HUDEP-2 (cell line): Measurements from ENCODE around the gene ATAD5.
"Not testable (repeated sequence)": the region's sequence is repeated elsewhere in the genome, so short reads cannot be mapped to it uniquely, and the experiment has no call there.

Experiments
- DNase-seq, 76 experiments: peaks; one replicate each; lab custom pipeline; 2025; ENCODE audit not compliant: unreplicated experiment in 76 of 76; lab: John Stamatoyannopoulos, UW

Gene ATAD5, protein sequence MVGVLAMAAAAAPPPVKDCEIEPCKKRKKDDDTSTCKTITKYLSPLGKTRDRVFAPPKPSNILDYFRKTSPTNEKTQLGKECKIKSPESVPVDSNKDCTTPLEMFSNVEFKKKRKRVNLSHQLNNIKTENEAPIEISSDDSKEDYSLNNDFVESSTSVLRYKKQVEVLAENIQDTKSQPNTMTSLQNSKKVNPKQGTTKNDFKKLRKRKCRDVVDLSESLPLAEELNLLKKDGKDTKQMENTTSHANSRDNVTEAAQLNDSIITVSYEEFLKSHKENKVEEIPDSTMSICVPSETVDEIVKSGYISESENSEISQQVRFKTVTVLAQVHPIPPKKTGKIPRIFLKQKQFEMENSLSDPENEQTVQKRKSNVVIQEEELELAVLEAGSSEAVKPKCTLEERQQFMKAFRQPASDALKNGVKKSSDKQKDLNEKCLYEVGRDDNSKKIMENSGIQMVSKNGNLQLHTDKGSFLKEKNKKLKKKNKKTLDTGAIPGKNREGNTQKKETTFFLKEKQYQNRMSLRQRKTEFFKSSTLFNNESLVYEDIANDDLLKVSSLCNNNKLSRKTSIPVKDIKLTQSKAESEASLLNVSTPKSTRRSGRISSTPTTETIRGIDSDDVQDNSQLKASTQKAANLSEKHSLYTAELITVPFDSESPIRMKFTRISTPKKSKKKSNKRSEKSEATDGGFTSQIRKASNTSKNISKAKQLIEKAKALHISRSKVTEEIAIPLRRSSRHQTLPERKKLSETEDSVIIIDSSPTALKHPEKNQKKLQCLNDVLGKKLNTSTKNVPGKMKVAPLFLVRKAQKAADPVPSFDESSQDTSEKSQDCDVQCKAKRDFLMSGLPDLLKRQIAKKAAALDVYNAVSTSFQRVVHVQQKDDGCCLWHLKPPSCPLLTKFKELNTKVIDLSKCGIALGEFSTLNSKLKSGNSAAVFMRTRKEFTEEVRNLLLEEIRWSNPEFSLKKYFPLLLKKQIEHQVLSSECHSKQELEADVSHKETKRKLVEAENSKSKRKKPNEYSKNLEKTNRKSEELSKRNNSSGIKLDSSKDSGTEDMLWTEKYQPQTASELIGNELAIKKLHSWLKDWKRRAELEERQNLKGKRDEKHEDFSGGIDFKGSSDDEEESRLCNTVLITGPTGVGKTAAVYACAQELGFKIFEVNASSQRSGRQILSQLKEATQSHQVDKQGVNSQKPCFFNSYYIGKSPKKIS (N-terminal part only)

GRCh38 chr17:30831663-30832437, at the start of gene ATAD5:
Gene ATAD5, plus strand, starts transcription at chr17:30831966. Its CDS starts 382 bp downstream, at chr17:30832348.
- DNase-seq, result peak in 74 of 76 experiments; percentile 31 to 91 (median 81)

GRCh38 chr17:30782206-30782605, 49.6 kb upstream of the ATAD5 start:
- DNase-seq, result peak in 3 of 76 experiments; percentile 6 to 25 (median 11)

DNA sequence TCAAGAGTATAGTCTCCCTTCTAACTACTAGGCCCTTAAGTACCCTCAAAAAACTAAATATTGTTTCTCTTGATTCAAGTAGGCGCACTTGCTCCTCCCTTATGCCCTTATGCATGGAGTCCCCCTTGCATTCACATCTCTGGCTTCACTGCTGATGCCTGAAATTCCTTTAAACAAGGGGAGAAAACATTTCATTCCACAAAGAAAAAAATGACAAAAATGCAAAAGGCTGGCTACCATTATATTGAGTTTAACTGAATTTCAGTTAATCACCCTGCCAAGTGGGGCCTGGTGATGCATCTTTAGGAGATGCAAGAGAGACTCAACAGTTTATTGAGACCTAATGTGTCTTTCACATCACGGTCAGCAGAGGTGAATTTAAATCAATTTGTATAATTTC, 42.8 kb upstream of the ATAD5 start:
- no peak for DNase-seq

DNA sequence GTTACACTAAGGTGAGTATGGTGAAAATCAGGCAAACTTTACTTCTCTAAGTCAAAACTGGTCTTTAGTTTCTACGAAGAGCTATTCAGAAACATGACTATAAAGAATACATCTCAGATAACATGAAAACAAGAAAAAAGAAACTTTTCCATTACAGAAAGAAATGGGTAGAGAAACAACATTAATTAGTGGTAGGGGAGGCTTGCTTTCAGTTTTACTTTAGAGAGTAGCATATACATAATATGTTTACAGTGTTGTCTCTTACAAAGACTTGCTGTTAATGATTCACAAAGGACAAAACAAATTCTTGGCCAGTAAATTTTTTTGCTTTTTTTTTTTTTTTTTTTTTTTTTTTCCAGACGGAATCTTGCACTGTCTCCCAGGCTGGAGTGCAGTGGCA, 41.5 kb upstream of the ATAD5 start:
- no peak for DNase-seq

DNA sequence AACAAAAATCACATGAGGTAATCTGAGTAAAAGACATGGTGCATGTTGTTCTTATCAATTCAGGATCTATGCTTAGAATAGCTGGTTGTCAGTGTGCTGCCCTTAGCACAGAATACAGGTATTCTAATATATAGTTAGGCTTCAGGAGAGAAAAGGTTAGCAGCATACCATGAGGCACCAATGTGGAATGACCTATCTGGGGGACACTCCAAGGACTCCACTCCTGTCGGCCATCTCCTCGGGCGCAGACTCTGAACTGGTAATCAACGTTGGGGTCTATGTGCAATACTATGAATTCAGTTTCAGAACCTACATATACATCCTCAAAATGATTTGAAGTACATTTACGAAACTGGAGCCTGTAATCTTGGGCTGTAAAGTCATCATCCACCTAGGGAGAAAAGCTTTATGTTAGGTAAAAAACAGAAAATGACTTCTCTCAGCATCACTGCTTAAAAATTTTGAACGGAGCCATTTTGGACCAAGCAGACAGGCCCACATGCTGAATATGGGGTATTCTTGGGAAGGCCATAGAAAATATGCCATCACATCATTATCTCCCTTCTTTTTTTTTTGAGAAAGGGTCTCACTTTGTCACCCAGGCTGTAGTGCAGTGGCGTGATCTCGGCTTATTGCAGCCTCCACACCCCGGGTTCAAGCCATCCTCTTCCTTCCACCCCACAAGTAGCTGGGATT, 38.3 kb upstream of the ATAD5 start:
- no peak for DNase-seq

DNA sequence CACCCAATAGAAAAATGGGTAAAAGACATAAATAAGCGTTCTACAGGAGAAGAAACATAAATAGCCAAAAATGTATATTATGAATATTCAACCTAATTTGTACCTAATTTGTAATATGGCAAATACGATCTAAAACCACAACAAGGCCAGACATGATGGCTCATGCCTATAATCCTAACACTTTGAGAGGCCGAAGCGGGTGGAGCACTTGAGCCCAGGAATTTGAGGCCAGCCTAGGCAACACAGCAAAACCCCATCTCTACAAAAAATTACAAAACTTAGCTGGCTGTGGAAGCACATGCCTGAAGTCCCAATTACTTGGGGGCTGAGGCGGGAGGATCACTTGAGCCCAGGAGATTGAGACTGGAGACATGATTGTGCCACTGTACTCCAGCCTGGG, 37.4 kb upstream of the ATAD5 start:
- DNase-seq, result no peak

GRCh38 chr17:30796016-30796415, 35.8 kb upstream of the ATAD5 start:
- DNase-seq, result no peak

DNA sequence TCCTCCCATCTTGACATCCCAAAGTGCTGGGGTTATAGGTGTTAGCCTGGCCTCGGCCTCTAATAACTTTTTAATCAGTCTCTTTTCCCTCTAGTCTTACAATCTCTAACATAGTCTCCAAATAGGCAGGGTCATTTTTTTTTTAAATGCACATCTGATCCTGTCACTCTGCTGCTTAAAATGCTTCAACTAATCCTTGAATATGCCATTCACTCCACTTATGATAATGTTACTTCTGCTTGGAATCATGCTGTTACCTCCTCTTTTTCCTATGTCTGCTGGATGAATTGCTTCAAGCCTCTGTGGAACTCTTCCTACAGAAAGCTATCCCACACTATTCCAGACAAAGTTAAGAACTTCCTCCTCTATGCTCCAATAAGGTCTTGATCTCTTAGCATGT, 30.1 kb upstream of the ATAD5 start:
- DNase-seq, result no peak

DNA sequence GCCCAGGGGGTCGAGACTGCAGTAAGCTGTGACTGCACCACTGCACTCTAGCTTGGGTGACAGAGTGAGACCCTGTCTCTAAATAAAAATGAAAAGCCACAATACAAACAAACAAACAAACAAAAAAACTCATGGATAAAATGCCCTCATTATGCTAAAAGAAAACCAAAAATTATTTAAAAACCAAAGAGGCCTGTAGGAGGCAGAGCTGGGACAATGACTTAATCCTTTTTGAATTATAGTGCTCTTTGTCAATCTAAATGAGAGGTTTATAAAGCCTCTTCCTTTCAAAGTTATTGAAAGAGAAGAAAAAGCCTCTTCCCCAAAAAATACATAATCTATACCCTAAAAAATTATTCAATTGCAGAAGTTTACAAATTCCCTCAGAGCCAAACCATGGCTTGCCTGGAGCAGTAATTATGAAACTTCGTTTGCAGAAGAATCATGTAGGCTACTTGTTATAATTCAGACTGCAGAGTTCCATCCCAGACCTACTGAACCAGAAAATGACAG, 25.8 kb upstream of the ATAD5 start:
- DNase-seq, result no peak

GRCh38 chr17:30807896-30808295, 23.9 kb upstream of the ATAD5 start:
- DNase-seq, result no peak

GRCh38 chr17:30808785-30809286, 22.9 kb upstream of the ATAD5 start:
- DNase-seq, result no peak

DNA sequence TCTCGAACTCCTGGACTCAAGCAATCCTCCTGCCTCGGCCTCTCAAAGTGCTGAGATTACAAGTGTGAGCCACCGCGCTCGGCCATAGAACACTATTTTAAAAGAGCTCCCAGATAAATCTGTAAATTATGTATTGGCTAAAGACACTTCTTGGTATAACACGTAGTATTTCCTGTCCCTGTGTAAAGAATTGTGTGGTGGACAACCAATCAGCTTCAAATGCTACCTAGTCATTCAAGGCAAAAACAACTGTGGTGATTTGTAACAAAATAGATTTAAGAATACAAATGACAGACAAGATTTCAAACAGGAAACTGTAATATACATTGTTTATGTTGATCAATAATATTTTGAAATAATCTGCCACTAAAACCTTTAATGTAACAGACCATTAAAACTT, 21.9 kb upstream of the ATAD5 start:
- DNase-seq, result no peak

DNA sequence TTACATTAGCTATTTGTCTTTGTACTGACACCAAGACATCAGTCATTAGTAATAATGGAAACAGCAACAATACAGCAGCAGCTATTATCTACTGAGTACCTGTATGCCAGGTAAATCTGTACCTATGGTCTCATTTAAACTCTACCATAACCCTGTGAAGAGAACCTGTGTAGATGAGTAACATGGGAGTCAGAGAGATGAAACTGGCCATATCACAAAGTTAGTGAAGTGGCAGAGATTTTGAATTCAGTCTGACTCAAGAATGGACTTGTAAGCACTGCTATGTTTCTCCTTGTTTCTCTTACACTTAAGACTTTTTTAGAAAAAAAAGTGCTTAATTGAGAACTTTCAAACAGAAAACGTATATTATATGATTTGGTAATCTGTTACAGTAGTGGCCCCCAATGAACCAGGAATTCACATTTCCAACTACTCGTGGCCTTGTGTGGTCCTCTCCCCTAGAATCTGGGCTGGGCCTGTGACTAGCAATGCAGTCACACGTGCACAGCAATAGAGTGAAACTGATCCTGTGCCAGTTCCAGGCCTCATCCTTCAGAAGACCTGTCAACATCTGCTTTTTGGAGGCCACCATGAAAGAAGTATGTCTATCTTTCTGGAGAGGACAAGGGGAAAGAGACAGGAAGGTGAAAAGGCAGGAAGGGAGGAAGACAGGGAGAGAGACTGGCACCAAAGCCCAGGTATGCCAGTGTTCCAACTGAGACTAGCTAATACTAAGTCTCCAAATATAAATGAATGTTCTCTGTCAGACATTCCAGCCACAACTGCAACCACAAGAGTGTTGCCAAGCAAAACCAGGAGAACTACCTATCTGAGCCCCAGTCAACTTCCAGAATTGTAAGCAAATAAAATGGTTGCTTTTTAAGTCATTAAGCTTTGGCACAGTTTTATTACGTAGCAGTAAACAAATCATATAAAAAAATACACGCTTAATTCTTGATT, 19.3 kb upstream of the ATAD5 start:
- no peak for DNase-seq

- not testable (repeated sequence) for DNase-seq
Measured at GRCh38 chr17:30814236-30814635, 17.5 kb upstream of the ATAD5 start.

GRCh38 chr17:30814860-30815259, 16.9 kb upstream of the ATAD5 start:
- not testable (repeated sequence) for DNase-seq

- no peak for DNase-seq
Measured at GRCh38 chr17:30816165-30816564, 15.6 kb upstream of the ATAD5 start.

- no peak for DNase-seq
Measured at GRCh38 chr17:30819971-30820705, 11.6 kb upstream of the ATAD5 start.
